Measurements from ENCODE around the gene GGA2.

GGA2 gene

DNA sequence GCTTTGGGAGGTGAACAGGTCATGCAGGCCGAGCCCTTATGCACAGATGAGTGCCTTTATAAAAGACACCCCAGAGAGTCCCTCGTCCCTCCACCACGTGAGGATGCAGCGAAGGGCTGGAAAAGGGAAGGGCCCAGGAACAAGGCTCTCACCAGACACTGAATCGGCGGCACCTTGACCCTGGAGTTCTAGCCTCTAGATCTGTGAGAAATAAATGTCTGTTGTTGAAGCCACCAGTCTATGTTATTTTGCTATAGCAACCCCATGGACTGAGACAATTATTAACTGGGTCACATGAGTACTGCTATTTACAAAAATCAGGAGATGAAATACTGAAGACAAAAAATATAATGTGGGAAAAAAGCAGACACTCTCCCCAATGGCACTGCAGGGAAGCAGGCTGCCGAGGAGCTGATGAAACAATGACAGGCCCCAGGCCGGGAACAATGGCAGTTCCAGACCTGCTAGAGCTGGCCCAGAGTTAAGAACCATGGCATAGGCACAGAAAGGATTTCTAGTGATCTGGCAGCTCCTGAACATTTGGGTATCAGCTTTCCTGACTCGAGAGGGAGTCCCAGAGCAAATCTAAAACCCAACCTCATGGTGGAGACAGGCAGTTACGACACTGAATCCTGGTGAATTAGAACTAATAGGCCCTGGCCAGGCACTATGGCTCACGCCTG is 17.8 kb upstream of the GGA2 start:
- Histone ChIP-seq H3K4me3 (replicated peaks; ENCODE audit: low read depth, low read length) (no peak overlapping the region), H3K27me3 (replicated peaks; ENCODE audit: control insufficient read depth, insufficient read depth, low read length) (no peaks in the 10 kb centered on the region), H3K36me3 (ENCODE audit: control insufficient read depth, insufficient read depth, low read length) (peaks cover 31% of the 10 kb centered on the region)
- no peak for DNase-seq (ENCODE audit: extremely low read depth, insufficient read length)
- TF ChIP-seq, protein P1, sequence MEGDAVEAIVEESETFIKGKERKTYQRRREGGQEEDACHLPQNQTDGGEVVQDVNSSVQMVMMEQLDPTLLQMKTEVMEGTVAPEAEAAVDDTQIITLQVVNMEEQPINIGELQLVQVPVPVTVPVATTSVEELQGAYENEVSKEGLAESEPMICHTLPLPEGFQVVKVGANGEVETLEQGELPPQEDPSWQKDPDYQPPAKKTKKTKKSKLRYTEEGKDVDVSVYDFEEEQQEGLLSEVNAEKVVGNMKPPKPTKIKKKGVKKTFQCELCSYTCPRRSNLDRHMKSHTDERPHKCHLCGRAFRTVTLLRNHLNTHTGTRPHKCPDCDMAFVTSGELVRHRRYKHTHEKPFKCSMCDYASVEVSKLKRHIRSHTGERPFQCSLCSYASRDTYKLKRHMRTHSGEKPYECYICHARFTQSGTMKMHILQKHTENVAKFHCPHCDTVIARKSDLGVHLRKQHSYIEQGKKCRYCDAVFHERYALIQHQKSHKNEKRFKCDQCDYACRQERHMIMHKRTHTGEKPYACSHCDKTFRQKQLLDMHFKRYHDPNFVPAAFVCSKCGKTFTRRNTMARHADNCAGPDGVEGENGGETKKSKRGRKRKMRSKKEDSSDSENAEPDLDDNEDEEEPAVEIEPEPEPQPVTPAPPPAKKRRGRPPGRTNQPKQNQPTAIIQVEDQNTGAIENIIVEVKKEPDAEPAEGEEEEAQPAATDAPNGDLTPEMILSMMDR (IDR thresholded peaks at IDR 0.05; ENCODE audit: insufficient read depth, low read length, poor library complexity, severe bottlenecking): no peak

DNA sequence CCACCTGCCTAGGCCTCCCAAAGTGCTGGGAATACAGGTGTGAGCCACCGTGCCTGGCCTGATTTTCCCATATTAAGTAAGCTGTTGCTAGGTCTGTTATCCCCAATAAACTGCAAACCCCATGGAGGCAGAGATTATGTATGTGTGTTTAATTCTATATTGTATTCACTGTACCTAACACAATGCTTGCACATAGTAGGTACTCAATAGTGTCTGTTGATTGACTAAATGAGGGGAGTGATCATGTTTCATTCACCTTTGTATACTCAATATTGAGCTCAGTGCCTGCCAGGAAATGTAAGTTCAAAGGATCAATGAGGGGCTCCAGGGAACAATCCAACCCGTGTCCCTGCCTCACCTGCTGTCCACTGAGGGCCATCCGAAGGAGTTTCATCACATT is 14.6 kb upstream of the GGA2 start:
- no peak for DNase-seq (ENCODE audit: extremely low read depth, insufficient read length)
- no peaks in the 10 kb centered on the region for H3K27me3 ChIP-seq (replicated peaks; ENCODE audit: control insufficient read depth, insufficient read depth, low read length)
- no peak overlapping the region for H3K4me3 ChIP-seq (replicated peaks; ENCODE audit: low read depth, low read length)
- H3K36me3 ChIP-seq (ENCODE audit: control insufficient read depth, insufficient read depth, low read length): peaks cover 34% of the 10 kb centered on the region
- TF ChIP-seq, protein P1 (IDR thresholded peaks at IDR 0.05; ENCODE audit: insufficient read depth, low read length, poor library complexity, severe bottlenecking): no peak

DNA sequence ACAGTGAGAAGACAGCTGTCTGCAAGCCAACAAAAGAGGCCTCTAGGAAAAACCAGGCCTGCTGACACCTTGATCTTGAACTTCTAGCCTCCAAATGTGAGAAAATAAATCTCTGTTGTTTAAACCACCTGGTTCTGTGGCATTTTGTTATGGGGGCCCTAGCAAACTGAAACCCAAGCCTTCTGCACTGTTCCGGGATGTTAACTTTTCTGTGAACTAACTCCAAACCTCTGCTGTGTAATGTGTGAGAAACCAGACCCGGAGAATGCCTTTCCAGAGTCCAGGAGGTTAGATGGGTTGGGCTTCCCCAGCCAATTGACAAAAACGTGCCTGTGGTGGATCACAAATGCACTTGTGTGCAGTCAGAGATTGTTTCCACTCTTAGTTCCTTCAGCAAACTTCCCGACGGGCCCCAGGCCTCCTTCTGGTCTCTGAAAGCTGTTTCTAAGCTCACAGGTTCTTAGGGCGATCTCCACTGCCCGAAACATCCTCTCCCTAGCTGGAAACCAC is 13.6 kb upstream of the GGA2 start:
- peaks cover 26% of the 10 kb centered on the region for H3K36me3 ChIP-seq (ENCODE audit: control insufficient read depth, insufficient read depth, low read length)
- DNase-seq (ENCODE audit: extremely low read depth, insufficient read length): no peak
- TF ChIP-seq, protein P1 (IDR thresholded peaks at IDR 0.05; ENCODE audit: insufficient read depth, low read length, poor library complexity, severe bottlenecking): no peak
- no peak overlapping the region for H3K4me3 ChIP-seq (replicated peaks; ENCODE audit: low read depth, low read length)
- H3K27me3 ChIP-seq (replicated peaks; ENCODE audit: control insufficient read depth, insufficient read depth, low read length): no peaks in the 10 kb centered on the region

DNA sequence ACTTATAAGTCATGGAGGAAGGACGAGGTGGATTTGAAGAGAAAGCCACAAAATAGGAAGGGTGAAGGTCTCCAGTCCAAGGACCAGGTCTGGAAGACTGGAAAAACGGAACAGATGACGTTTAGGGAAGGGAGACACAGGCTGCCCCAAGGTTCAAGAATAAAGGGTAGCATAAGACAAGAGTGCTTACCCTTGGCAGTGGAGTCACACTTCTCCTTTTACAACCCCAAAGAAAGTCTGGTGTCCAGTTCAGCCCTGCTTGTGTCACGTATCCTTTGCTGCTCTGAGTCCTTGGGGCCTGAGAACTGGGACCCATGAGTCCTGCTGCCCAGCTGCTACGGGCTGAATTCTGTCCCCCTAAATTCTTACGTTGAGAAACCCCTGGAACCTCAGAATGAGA is 13.0 kb upstream of the GGA2 start:
- peaks cover 23% of the 10 kb centered on the region for H3K36me3 ChIP-seq (ENCODE audit: control insufficient read depth, insufficient read depth, low read length)

DNA sequence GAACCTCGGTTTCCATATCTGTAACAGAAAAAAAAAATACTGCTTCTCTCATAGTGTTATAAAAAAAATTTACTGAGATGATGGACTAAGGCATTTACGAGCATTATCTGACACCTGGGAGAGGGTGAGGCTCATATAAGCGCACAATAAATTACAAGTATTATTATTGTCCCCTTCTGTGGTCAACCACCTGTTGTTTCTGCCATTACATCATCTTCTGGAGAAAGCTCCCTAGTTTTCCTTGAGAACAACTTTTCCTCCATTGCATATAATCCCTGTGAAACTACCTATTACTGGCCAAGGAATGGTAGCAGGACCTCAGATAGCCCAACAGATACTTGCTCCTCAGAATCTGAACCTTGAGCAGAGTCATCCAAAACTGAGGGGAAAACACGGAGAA is 11.7 kb upstream of the GGA2 start:
- peaks cover 21% of the 10 kb centered on the region for H3K36me3 ChIP-seq (ENCODE audit: control insufficient read depth, insufficient read depth, low read length)
- DNase-seq (ENCODE audit: extremely low read depth, insufficient read length): no peak
- no peaks in the 10 kb centered on the region for H3K27me3 ChIP-seq (replicated peaks; ENCODE audit: control insufficient read depth, insufficient read depth, low read length)
- no peak overlapping the region for H3K4me3 ChIP-seq (replicated peaks; ENCODE audit: low read depth, low read length)
- TF ChIP-seq, protein P1 (IDR thresholded peaks at IDR 0.05; ENCODE audit: insufficient read depth, low read length, poor library complexity, severe bottlenecking): no peak

More for the DNA sequence above, 13.0 kb upstream of the GGA2 start:
- no peak for DNase-seq (ENCODE audit: extremely low read depth, insufficient read length)
- TF ChIP-seq, protein P1 (IDR thresholded peaks at IDR 0.05; ENCODE audit: insufficient read depth, low read length, poor library complexity, severe bottlenecking): no peak
- Histone ChIP-seq H3K27me3 (replicated peaks; ENCODE audit: control insufficient read depth, insufficient read depth, low read length) (no peaks in the 10 kb centered on the region), H3K4me3 (replicated peaks; ENCODE audit: low read depth, low read length) (no peak overlapping the region)

Measured in GM06990 (cell line).